HG03175 (cell line): Measurements from ENCODE around the gene MTF1.
"Not testable (repeated sequence)": the region's sequence is repeated elsewhere in the genome, so short reads cannot be mapped to it uniquely, and the experiment has no call there.

ENCODE experiments used
- ATAC-seq: cut with Tn5 transposase; IDR thresholded peaks from one replicate; pipeline ENCODE4 v1.9.1; 2021; ENCODE audit warnings: mild to moderate bottlenecking, moderate library complexity; ENCODE audit not compliant: unreplicated experiment

Gene MTF1

GRCh38 chr1:37794372-37795339 is 64.7 kb downstream of the MTF1 start:
- peak; percentile 39 for ATAC-seq

GRCh38 chr1:37793773-37794371 is 65.5 kb downstream of the MTF1 start, which contains the start of gene MANEAL:
TSS of gene MANEAL (plus strand) at chr1:37793847. CDS start at chr1:37794183, 336 bp downstream.
- peak; percentile 72 for ATAC-seq

- ATAC-seq = no peak
Measured at GRCh38 chr1:37792943-37793686, 66.3 kb downstream of the MTF1 start.

GRCh38 chr1:37782491-37782890 is 76.9 kb downstream of the MTF1 start:
- ATAC-seq = no peak

GRCh38 chr1:37778654-37779053 is 80.7 kb downstream of the MTF1 start:
- ATAC-seq = no peak

GRCh38 chr1:37776946-37777516 is 82.4 kb downstream of the MTF1 start:
- ATAC-seq = no peak

GRCh38 chr1:37771440-37771839 is 88.0 kb downstream of the MTF1 start:
- ATAC-seq = not testable (repeated sequence)

GRCh38 chr1:37767488-37767887 is 91.9 kb downstream of the MTF1 start:
- ATAC-seq = no peak

- no peak for ATAC-seq
Measured at GRCh38 chr1:37765916-37766664, 93.3 kb downstream of the MTF1 start.

GRCh38 chr1:37764888-37765441 is 94.4 kb downstream of the MTF1 start, which contains the start of gene EPHA10:
TSS of gene EPHA10 (minus strand) at chr1:37765120. CDS start at chr1:37765066, 54 bp downstream.
- no peak for ATAC-seq

GRCh38 chr1:37764414-37764825 is 95.0 kb downstream of the MTF1 start:
- ATAC-seq = no peak

- no peak for ATAC-seq
Measured at GRCh38 chr1:37763791-37764413, 95.5 kb downstream of the MTF1 start.

- no peak for ATAC-seq
Measured at GRCh38 chr1:37762516-37762915, 96.9 kb downstream of the MTF1 start.

GRCh38 chr1:37761416-37762095 is 97.8 kb downstream of the MTF1 start:
- no peak for ATAC-seq
